DMS79 treated with DMSO at 0.1 percent for 48 hours (cell line): Measurements from ENCODE around the gene HYAL2.

Experiments used
- DNase-seq: peaks from one replicate; lab custom pipeline; 2025; lab: John Stamatoyannopoulos, UW

Gene HYAL2, protein sequence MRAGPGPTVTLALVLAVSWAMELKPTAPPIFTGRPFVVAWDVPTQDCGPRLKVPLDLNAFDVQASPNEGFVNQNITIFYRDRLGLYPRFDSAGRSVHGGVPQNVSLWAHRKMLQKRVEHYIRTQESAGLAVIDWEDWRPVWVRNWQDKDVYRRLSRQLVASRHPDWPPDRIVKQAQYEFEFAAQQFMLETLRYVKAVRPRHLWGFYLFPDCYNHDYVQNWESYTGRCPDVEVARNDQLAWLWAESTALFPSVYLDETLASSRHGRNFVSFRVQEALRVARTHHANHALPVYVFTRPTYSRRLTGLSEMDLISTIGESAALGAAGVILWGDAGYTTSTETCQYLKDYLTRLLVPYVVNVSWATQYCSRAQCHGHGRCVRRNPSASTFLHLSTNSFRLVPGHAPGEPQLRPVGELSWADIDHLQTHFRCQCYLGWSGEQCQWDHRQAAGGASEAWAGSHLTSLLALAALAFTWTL

DNA sequence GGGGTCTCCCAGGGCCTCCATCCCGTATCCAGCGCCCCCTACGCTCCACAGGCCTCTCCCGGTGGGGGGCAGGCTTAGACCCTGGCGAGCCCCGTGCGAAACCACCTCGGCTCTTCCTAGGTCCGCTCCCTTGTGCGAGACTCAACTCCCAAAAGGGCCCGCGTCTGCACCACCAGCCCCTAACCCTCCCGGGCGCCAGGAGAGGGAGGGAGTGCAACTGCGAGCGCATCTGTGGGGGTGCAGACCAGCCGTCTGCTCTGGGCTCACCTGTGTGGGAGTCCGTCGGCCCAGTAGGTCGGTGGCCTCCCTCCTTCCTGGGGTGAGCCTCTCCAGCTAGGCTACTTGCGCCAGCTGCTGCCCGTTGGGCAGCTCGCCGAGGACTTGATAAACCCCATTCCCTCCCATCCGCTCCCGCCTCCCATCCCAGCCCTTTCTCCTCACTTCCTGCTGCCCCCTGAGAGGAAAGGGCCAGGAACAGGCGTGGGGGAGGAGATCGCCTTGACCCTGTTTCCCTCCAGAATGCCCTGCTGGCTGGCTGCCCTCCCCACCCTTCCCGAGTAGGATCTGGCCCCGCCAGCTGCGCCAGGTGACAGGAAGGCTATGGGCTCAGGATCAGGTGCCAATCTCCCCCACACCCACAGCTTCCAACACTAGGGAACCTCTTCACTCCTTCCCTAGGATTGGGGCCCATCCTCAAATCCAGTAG is at the start of gene HYAL2:
HYAL2 (minus strand) TSS at position 360 of the 706 bp plus-strand sequence. CDS start 2,256 bp downstream, outside the sequence.
- peak; percentile 30 for DNase-seq

DNA sequence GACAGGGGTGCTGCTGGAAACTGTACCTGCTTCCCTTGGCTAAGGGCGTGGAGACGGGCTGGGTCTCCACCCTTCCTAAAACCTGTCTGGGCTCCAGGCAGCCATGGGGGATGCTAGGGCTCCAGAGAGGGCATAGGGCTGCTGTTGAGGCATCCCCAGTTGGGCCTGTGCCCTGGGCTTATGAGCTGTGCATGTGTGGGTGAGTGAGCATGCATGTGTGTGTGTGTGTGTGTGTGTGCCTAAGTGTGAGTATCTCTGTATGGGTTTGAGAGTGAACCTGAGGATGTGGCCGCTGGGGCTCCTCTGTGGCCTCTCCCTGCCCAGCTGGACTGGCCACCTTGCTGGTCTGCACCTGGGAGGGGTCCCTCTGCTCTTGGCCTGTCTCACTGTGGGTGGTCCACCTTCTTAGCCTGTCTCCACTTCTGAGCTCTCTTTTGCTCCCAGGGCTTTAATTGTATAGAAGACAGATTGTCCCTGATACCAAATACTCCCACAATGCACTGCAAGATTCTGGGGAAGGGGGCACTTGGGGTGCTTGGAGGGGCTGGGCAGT is 48.7 kb upstream of the HYAL2 start:
- no peak for DNase-seq

DNA sequence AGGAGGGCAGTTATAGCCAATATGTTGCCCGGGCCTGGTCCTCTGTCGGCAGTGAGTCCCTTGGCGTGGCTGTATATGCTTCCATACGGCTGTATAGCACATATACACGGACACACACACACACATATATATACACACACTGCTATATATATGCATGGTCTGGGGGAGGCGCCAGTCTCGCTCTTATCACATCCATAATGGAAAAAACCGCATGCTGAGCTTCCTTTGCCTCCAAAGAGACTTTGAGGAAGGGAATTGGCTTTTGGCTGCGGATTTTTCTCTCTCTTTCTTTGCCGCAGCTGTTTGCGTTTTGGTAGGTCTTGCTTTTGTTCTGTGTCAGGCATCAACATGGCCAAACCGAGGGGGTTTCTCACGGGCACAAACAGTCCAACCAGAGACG is 48.0 kb upstream of the HYAL2 start:
- DNase-seq = no peak

- DNase-seq = no peak
These were observed 46.6 kb upstream of the HYAL2 start for GRCh38 chr3:50369012-50369670.

DNA sequence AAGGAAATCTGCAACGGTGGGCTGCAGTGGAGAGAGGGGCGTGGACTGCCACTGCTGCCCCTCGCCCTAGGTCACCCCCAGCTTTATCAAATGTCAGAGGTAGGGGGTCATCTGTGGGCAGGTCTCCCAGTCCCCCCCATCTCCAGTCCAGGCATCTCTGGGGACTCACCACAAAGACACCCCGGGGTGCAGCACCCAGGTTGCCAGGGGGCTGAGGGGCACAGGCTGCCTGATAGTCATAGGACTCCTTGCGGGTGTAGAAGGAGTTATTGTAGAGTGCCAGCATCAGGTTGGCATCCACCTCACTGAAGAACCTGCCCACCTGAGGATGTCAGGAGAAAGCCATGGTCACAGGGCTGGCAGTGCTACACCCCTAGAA is 43.3 kb upstream of the HYAL2 start:
- DNase-seq = no peak

DNA sequence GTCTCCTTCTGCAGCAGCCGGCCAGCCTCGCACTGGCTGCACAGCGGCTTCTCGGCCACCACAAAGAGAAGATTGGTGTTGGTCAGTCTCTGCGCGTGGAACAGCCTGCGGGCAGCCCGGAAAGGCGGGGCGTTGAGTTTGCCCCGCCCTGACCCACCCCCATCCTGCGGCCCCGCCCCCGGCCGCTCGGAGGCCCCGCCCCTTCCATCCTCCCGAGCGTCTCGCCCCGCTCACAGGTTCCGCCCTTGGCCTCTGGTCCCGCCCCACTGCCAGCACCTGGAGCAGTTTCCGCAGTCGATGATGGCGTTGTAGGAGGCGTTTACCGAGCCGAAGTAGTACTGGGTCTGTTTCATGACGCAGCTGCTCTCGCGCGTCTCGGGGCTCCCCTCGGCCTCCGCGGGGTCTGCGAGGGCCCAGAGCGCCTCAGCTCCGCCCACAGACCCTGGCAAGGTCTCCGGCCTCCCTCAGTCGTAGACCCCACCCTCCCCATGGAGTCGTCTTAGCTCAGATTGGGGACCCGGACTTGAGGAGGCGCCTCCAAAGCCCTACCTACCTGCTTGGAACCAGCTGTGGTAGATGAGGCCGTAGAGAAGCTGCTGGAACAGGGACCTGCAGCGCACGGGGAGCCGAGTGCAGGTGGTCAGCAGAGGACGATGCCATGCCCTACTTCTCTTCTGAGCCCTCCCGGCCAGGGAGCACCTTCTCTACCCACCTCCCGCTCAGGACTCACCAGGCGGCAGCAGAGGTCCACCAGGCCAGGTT is 42.7 kb upstream of the HYAL2 start:
- DNase-seq = no peak

DNA sequence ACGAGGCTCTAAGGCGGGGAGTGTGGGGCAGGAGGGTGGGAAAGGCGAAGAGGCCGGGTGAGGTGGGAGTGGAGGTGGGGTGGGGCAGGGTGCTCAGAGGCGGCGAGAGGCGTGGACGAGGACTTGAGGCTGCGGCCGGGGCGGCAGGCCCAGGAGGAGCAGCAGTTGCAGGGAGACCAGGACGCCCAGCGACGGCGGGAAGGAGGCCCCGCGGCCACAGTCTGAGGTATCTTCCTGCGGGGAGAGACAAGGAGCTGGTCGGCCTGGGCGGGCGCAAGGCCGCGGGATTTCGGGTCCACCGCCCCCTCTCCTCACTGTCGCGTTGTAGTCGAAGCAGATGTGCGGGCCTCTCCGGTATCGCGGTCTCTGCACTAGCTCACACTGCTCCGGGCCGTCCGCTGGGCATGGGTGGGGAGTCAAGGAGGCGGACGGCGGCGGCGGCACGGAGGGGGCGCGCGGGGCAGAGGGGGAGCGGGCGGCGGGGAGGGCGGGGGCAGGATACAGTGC is 42.1 kb upstream of the HYAL2 start:
- no peak for DNase-seq

DNA sequence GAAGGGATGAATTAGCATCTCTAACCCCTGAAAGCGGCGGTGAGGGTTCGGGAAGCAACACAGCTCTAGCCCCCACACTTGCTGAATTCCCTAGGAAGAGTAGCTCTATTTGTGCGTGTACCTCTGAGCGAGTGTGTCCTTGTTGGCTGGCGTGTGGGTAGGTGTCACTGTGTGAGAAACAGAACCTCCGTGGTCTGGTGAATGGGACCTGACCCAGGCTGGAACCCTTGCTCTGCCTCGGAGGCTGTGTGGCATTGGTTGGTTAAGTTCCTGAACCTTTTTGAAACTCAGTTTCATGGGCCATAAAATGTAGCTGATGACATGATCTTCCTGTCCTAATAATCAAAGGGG is 37.2 kb upstream of the HYAL2 start:
- no peak for DNase-seq

- peak; percentile 92 for DNase-seq
These were observed 36.6 kb upstream of the HYAL2 start, which contains the start of gene TMEM115 for GRCh38 chr3:50358911-50359759. TSS of gene TMEM115 (minus strand) at chr3:50359521. CDS start at chr3:50359063, 458 bp downstream.

- no peak for DNase-seq
These were observed 35.9 kb upstream of the HYAL2 start for GRCh38 chr3:50358355-50358910.

DNA sequence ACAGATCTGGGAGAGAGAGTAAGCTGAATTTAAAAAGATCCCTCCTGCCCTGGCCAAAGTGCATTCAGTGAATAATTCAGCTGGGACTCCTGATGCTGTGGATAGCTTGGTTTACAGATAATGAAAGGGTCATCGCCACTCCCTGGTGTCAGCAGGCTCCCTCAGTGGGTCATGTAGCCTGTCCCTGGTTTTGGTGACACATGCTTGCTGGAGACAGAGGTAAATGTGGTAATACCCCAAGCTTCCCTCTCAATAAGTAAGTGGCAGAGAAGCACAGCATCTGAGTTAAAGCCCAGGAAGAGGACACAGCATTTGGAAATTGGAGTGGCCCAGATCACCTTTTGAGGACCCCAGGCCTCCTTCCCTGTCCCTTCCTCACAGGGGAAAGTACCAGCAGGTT is 34.9 kb upstream of the HYAL2 start:
- DNase-seq = no peak

DNA sequence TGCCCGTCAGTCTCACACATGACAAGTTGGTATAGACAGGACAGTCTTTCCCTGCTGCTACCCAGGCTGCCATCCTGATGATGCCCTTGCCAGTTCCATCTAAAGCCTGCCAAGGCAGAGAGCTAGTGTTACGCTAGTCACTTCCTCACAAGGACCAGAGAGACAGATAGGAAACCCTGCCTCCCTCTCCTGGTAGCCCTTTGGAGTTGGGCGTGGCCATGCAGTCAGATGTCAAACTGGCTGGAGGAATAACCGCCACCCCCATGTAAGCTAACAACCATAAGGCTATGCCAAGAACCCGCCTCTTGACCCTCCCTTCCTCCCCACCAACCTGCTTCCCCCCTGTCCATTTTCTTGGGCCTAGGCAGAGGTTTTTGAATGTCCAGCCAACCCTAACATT is 34.0 kb upstream of the HYAL2 start:
- DNase-seq = no peak

- DNase-seq = no peak
These were observed 33.4 kb upstream of the HYAL2 start for GRCh38 chr3:50355829-50356552.

DNA sequence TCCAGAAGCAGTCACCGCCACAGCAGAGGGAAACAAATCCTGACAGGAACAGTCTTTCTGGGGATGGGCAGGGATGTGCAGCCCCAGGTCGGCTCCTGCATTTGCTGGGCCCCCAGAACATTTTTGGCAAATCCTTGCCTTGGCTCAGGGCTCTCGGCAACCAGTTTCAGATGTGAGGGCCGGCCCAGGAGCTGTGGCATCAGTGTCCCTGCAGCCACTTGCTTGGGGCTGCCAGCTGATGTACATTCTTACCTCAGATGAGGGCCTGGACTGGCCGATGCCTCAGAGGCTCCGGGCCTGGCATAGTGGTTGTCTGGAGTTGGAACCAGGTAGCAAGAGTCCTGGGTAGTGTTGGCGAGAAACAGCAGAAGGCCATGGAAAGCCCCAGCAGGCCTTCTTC is 32.3 kb upstream of the HYAL2 start:
- no peak for DNase-seq

DNA sequence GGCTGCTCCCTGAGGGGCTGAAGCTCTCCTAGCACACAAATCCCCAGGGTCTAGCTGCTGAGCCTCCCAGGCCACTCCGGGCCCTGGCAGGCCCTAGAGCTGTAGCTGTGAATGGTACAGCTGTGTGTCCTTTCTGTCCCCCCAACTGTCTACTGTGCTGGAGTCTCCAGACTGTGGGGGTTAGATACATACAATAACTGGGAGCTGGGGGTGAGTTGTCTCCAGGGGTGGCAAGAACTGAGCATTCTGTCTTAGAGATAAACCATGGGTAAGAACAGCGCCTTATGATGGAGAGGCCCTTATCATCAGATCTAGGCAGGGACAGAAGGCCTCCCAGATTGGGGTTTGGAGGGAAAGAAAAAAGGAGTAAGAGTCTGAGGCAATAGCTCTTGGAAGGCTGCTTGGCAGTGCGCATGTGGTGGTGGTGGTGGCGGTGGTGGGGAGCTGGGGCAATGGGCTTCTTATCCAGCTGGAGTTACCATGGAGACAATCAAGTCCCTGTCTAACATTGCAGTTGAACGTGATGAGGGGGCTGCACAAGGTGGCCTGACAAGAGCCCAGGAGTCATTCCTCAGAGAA is 31.7 kb upstream of the HYAL2 start:
- DNase-seq = no peak

- DNase-seq = no peak
These were observed 30.9 kb upstream of the HYAL2 start for GRCh38 chr3:50353245-50354004.

GRCh38 chr3:50352781-50353180 is 30.2 kb upstream of the HYAL2 start:
- no peak for DNase-seq

DNA sequence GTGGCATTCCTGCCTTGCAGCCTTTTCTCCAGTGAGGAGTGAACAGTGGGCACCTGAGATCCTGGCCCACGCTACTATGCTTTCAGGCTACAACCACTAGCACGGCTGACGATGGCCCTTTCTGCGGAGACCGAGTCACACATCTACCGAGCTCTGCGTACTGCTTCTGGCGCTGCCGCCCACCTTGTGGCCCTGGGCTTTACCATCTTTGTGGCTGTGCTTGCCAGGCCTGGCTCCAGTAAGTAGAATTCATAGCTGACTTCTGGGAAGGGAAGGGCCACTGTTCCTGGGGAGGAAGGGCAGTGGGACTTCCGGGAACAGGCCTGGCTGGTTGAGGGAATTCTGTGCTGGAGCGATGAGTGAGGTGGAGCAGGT is 28.8 kb upstream of the HYAL2 start:
- DNase-seq = no peak
